GM19452 (cell line): Measurements from ENCODE around the gene ESPN.
"Not testable (repeated sequence)": the region's sequence is repeated elsewhere in the genome, so short reads cannot be mapped to it uniquely, and the experiment has no call there.

Experiments
- ATAC-seq: cut with Tn5 transposase; IDR thresholded peaks from one replicate; pipeline ENCODE4 v1.9.1; 2021; ENCODE audit not compliant: unreplicated experiment

The ESPN gene

DNA sequence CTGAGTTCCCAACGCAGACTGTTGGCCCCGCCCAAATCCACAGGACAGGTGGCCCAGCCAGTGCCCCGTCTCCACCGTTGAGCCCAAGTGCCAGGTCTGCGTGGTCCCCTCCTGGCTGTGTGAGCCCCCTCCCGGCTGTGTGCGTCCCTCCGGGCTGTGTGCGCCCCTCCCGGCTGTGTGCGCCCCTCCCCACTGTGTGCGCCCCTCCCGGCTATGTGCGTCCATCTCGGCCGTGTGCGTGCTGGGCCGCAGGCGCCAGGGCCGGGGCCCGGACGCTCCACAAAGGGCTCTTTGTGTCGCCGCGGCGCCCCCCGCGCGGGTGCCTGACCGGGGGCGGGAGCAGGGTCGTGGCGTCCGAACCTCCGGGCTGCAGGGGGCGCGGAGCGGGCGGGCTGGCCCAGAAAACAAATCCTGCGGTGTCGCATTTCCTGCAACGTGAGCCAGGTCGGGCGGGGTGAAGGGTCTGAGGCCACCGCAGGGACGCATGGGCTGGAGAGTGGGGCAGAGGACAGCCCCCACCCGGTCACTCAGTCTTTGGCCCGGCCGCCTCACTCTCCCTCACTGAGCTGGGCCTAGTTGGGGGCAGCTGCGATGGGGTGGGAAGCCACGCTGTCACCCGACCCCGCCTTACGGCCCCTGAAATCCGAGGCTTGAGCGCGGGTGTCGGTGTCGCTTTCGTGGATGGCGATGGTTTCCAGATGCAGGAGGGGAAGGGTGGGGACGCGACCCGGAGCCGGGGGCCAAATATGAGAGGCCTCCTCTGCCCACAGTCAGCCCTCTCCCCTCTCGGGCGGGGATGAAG is 22.6 kb downstream of the ESPN start:
- ATAC-seq = no peak

DNA sequence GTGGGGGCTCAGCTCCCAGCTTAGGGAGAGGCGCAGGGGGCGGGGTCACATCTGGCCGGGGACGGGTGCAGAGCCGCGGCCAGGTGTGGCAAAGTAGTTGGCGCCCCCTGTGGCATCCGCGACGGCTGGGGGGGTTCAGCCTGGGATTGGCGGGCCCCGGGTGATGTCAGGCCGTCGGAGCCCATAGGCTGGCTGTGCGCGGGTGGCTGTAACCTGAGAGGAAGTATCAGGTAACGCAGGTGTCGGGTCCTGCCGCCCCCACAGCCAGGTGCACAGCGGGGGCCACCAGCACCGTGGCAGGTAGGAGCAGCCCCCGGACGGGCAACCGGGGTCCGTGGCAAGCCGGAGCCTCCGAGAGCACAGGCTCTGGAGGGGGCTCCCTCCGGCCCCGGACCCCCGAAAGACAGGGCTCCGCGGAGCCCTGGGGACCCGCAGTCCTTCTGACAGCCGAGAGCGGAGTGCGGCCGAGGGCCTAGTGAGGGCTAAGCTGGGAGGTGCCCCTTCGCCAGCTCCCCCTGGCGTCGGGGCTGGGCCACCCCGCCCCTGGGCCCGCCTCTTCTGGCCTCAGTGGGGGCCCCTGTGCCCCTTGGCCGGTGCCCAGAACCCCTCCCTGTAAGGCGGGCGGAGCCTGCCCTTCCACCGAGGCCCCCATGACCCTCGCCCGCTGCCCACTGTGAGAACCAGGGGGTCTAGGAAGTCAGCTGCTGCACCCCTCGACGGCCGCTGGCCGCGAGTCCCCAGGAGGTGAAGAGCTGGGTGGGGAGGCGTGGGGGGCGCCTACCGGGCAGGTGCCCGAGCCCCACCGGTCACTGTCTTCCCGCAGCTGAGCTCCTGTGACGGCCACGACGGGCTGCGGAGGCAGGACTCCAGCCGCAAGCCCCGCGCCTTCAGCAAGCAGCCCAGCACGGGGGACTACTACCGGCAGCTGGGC is 23.5 kb downstream of the ESPN start:
- ATAC-seq = no peak

DNA sequence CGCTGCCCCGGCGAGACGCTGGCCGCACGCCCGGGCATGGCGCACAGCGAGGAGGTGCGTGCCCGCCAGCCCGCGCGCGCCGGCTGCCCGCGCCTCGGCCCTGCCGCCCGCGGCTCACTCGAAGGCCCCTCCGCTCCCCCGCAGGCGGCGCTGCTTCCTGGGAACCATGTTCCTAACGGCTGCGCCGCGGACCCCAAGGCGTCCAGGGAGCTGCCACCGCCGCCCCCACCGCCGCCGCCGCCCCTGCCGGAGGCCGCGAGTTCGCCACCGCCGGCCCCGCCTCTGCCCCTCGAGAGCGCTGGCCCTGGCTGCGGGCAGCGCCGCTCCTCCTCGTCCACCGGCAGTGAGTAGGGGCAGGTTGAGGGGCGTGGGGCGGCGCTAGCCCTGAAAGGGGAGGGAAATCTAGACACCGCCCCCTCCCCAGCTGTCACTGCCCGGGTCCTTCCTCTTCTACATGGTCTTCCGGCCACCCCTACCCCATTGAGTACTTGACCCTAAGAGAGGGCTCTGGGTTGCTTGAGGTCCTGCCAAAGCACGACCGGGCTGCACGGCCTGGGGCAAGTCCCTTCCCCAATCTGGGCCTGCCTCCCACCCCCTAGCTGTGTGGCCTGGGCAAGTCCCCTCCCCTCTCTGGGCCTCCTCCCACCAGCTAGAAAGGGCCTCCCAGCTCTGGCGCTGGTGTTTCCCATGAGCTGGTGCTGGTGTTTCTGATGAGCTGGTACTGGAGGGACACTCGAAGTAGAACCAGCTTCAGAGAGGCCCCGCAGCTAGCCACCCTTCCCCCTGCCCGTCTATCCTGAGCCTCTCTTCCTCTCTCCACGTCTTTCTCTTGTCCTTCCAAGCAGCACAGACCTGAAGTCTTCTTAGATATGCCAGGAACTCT is 24.4 kb downstream of the ESPN start:
- ATAC-seq = no peak

DNA sequence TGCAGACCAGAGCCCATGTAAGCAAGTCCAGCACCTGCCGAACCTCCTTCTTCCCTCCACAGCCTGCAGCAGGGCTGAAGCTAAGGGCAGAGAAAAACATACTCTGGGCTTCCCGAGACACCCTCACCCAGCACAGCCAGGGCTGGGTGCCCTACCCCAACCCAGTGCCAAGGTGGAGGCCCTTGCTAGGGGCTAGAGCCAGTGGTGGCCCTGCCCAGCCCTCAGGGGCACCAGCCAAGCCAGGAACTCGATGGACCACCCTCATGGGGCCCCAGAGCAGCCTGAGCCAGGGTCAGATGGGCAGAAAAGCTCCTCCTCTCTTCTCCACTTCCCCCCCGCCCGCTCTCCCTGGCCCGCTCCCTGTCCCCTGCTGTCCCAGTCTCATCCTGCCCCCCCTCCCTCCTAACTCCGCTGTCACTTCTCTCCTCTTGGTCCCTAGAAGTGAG is 25.5 kb downstream of the ESPN start:
- ATAC-seq = no peak

DNA sequence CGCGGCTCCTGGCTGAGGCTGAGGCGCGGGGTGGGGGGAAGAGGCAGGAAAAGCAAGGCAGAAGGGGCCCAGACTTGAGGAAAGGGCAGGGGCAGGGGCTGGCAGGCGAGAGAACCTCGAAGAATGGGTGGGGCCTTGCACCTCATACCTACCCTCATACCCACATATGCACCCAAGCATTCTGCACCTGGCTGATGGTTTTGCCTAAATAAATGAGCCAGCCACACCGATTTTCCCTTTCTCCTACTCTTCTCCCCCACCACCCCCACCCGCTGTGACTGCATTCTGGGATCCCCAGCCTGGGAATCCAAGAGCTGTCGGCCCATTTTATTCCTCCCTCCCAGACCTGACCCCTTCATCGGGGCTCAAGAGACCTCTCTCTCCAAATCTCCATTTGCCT is 25.9 kb downstream of the ESPN start:
- not testable (repeated sequence) for ATAC-seq

DNA sequence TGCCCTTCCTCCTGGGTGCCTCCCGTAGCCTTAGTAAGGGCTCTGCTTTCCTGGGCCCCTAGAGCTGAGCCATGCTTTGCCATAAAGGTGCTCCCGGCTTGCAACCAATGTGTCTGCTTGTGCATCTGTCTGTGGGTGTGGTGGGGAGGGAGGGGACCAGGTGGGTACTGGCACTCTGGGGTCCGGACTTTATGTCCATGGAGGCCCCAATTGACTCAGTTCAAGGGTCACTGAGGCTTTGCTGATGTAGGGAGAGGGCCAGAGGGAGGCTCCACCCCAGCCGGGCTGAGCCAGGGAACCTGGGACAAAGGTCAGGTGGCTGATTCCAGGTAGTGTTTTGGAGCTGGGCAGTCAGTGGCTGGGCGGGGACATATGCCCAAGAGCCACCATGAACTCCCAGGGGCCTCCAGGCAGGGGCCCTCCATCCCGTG is 26.4 kb downstream of the ESPN start:
- no peak for ATAC-seq

DNA sequence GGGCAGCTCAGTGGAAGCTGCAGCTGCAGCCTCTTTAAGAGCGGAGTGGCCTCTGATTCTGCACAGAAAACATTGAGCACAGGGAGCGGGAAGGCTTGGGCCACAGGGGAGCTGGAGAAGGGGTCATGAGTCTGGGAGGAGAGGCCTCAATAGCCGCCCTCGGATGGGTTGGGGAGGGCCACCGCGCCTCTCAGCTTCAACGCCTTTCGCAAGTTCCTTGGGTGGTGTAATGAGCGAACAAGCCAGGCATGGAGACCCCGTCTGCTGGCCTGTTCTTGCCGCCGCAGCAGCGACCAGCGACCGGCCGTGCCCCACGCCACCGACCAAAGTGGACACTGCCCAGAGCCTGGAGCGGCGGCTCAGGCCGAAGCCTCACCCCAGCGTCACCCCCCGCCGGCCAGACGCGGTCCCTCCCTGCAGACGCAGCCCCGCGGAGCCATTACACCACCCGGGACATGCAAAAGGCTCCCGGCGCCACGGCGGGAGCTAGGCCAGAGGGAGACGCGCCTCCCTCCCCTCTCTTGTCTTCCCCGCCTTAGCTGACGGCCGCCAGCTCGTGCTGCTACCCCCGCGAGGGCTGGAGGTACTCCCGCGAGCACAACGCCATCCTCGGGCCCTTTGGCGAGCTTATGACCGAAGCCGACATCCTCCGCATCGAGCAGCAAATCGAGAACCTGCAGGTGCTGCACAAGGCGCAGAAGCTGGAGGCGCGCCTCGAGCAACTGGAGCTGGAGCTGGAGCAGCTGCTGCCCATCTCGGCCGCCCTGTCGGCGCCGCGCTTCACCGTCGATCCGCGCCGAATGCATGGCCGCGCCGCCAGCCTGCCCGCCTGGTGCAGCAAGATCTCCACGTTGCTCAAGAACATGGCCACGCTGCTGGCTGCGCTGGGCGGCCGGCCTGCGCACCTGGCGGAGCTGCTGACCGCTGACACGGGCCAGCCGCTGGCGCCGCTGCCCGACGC is 29.6 kb downstream of the ESPN start:
- ATAC-seq = not testable (repeated sequence)

DNA sequence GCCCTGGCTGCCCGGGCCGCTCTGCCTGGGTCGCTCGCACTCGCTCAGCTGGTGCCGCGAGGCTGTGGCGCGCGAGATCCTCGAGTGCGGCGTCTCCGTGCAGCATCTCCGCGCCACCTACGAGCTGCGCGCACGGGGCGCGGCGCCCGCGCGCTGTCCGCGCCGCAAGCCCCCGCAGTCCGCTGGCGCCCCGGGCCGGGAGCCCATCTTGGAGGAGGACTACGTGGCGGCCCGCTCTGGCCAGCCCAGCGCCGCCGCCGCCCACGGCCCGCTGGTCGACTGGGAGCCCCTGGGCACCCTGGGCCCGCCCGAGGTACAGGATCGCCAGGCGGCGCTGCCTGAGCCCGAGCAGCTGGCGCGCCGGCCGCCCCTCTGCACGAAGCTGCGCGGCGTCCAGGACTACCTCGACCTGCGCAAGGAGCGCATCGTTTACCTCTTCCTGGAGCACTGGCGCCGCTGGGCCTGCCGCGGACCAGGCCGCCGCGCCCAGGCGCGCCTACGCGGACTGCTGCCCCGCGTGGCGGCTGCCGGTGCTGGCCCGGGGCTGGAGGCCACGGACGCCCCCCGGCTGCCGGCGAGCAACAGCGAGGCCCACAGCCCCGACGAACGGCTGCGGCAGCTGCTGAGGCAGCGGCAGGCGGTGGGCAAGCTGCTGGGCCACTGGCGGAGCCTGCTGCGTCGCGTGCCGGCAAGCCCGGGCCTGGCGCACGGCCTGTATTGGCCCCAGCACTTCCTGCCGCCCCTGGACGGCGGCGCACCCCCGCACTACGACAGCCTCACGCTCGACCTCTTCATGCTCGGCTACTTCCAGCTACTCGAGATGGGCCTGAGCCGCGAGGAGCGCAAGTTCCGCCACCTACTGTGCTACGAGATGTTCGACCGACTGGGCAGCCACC is 30.5 kb downstream of the ESPN start:
- ATAC-seq = no peak

DNA sequence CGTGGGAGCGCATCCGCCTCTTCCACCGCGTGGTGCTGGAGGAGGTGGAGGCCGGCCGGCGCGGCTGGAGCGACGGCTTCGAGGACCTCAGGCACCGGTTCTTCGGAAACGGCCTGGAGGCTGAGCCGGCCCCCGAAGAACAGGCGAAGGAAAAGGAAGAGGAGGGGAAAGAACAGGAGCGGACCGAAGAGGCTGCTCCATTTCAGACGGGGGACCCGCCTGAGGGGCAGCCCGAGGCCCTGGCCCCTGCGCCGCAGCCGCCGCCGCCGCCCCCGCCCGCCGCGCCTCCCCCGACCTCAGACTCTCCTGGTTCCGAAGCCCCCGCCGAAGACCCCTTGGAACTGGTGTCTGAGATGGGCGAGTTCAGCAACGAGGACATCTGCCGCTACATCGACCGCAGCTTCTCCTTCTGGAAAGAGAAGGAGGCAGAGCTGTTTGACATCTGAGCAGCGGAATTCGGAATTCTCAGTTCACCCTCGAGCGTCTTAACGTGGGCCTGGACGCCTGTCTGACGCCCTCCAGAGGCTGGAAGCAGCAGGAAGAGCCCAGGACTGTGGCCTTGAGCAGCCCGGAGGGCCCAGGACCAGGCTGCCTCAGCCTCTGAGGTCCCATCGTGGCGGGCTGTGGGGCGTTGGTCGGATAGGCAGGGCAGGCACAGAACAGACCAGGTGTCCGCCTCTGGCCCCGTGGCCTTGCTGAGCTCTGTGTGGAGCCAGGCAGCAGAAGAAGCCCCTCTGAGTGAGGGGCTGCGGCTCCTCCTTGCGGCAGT is 31.4 kb downstream of the ESPN start:
- not testable (repeated sequence) for ATAC-seq

DNA sequence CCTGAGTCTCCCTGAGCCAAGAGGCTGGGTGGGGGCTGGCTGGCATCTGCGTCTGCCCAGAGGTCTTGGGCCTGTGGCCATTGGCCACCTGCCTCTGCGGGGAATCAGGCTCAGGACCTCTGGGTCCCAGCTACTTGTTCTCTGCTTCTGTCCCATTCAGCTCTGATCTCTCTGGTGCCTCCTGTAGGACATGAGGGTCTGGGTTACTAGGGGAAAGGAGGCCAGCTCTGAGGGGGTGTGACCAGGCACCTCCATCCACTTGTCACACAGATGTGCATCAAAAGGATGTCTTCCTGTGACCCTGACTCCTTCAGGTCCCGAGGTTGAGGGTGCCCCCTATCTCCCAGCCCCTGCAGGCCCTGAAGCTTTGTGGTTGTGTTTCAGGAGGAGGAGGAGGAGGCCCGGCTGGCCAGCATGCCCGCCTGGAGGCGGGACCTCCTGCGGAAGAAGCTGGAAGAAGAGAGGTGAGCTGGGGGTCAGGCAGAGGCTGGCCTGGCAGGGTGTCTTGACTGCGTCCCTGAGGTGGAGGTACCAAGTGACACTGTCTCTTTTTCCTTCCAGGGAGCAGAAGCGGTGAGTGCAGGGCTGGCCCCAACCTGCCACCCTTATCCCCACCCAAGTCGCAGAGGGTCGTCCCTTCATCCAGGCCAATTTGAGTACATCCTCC is 32.4 kb downstream of the ESPN start:
- ATAC-seq = no peak

DNA sequence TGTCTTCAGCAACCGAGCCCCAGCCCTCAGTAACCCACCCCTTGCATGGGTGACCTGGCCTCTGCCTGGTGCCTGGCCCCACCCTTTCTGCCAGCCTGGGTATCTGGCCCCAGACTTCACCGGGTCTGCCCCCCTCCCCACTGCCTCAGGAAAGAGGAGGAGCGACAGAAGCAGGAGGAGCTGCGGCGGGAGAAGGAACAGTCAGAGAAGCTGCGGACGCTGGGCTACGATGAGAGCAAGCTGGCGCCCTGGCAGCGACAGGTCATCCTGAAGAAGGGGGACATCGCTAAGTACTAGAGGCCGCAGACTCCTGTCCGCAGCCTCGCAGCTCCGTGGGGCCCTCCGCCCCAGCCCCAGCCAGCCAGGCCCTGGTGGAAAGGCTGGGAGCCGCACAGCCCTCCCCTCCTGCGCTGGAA is 35.3 kb downstream of the ESPN start:
- ATAC-seq = no peak

DNA sequence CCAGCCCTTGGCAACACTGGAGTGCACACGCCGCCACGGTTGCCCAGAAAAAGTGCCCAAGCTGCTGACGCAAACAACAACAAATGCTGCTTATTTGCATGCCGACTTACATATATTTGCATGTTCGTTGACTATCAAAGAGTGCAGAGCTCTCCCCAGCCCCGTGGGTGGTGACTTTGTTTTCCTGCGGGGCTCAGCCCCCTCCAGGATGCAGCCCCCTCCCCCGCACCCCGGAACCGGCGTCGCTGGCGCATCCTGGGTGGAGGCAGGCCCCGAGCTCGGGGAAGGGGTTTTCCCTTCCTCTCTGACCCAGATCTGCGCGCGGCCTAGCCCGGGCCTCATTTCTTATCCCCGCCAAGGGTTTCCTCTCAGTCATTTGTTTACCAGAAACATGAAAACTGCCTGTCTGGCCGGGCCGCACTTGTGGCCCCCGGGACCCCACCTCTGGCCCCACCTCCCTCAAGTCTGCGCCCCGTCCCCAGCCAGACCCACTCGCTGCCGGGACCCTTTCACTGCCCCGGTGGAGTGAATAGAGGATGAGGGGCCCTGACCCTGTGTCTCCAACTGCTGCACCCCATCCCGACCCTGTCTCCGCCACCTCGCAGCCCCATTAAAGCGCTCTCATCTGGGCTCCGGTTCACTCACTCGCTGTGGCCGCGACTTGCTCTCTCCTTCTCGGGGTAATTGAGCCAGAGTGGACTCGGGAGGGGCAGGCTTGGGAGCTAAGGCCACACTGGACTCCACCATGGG is 35.9 kb downstream of the ESPN start:
- no peak for ATAC-seq

DNA sequence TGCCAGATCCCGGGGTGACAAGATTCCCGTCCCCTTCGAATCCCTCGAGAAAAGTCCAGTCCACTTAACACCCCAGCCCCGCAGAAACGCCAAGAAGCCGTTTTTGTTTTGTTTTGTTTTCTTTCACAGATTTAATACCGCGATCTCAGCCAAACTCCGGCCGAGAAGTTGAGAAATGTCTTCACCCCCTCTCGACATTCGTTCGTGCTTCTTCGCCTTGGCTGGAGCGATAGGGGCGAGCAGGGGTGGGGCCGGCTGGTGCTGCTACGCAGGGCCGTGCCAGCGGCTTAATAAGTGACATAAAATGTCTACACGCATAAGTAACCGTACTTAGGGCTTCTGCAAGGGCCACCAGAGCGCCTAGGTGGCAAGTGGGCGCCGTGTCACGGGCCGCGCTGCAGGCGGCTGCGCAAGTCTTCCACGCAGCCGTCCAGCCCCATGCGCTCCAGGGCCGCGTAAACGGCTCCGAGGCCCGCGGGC is 36.5 kb downstream of the ESPN start:
- ATAC-seq = no peak

DNA sequence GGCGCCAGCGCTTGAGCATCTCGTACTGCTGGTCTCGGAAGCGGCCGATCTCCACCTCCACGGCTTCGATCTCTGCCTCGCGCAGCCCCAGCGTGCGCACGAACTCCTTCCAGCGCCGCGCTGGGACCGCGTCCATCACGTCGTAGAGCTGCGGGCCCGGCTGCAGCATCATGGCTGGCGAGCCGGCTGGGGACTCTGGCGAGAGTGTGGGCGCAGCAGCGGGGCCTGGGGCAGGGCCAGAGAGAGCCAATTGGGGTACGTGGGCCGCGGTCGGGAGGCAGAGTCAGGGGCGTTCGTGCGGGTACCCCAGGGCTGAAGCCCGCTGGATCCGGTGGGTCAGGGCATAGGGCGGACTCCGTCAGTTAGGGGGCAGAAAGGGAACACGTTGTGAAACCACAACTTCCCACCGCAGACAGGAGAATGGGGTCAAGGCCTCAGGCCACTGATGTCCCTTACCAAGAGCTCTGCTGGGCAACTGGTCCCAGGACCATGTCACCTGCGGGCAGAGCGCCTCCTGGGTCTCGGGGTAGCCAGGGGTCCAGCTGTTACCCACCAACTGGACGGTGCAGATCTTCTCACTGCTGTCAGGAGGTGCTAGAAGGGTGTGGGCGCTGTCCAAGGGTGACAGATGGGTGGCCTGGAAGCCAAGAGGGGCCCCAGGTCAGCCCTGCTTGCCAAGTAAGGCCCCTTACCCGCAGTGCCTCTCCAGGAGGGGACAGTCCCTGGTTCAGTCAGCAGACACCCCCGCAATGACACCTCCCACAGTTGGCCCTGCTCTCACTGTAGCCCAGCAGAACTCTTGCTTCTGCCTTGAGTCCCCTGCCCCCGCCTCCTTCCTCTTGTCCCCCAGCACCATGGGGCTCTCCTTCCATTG is 37.2 kb downstream of the ESPN start:
- no peak for ATAC-seq

DNA sequence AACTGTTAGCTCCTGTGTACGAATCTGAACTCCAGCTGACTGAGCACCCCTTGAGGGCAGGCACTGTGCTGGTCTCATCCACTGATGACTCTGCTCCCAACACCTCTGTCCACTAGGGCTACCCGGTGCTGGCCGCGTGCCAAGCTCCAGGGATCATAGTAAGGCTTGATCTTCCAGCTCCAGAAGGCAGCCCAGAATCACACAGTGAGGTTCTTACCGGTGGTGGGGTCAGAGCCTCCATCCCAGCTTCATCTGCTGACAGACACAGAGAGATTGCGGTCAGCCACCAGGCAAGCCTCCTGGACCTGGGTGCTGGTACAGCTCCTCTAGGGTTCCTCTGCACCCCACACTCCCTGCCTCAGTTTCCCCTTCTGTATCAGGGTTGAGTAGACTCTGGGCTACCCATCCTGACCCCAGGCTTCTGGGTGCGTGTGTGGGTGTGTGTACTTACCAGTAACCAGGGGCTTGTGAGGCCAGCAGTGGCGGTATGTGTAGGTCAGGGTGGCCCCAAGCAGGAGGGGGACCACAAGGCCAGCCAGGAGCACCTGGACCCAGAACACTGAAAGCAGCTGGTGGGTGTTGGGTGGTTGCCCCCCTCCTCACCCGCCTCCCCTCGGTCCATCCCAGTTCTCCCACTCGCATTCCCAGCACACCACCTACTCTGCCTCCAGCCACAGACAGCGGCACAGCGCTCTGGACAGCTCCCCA is 38.0 kb downstream of the ESPN start:
- no peak for ATAC-seq
